HG02973 (cell line): ENCODE measurements around the gene FXYD2.
"Not testable (repeated sequence)": the region's sequence is repeated elsewhere in the genome, so short reads cannot be mapped to it uniquely, and the experiment has no call there.

Source experiments
- ATAC-seq: cut with Tn5 transposase; IDR thresholded peaks from one replicate; pipeline ENCODE4 v1.9.1; 2021; ENCODE audit warnings: moderate library complexity; ENCODE audit not compliant: unreplicated experiment

FXYD2 gene

GRCh38 chr11:117824571-117825537, at the start of gene FXYD2:
Gene FXYD2 (minus strand): TSS chr11:117824744. CDS start chr11:117824678, 66 bp downstream.
- no peak for ATAC-seq

GRCh38 chr11:117873828-117874125, 49.2 kb upstream of the FXYD2 start:
- ATAC-seq, result no peak

- ATAC-seq, result no peak
Measured at GRCh38 chr11:117872975-117873827, 48.7 kb upstream of the FXYD2 start.

- no peak for ATAC-seq
Measured at GRCh38 chr11:117872420-117872961, 47.9 kb upstream of the FXYD2 start.

GRCh38 chr11:117871784-117872183, 47.2 kb upstream of the FXYD2 start:
- no peak for ATAC-seq

- ATAC-seq, result no peak
Measured at GRCh38 chr11:117871160-117871559, 46.6 kb upstream of the FXYD2 start.

GRCh38 chr11:117870103-117870952, 45.8 kb upstream of the FXYD2 start:
- ATAC-seq, result no peak

- no peak for ATAC-seq
Measured at GRCh38 chr11:117869604-117870003, 45.1 kb upstream of the FXYD2 start.

- no peak for ATAC-seq
Measured at GRCh38 chr11:117868815-117869561, 44.4 kb upstream of the FXYD2 start.

GRCh38 chr11:117868088-117868487, 43.5 kb upstream of the FXYD2 start:
- no peak for ATAC-seq

GRCh38 chr11:117866526-117866925, 42.0 kb upstream of the FXYD2 start:
- no peak for ATAC-seq

GRCh38 chr11:117865546-117865945, 41.0 kb upstream of the FXYD2 start:
- not testable (repeated sequence) for ATAC-seq

- ATAC-seq, result no peak
Measured at GRCh38 chr11:117863383-117863782, 38.8 kb upstream of the FXYD2 start.

- ATAC-seq, result no peak
Measured at GRCh38 chr11:117862753-117863152, 38.2 kb upstream of the FXYD2 start.

GRCh38 chr11:117862019-117862725, 37.6 kb upstream of the FXYD2 start:
- no peak for ATAC-seq

- ATAC-seq, result no peak
Measured at GRCh38 chr11:117861151-117862018, 36.8 kb upstream of the FXYD2 start.

- ATAC-seq, result no peak
Measured at GRCh38 chr11:117860139-117860538, 35.6 kb upstream of the FXYD2 start.

GRCh38 chr11:117859488-117860112, 35.1 kb upstream of the FXYD2 start:
- no peak for ATAC-seq
